Liver (tissue), 9 donors: ENCODE measurements around the gene LRRC4B. TPM values are rescaled to one million over a fixed set of nuclear protein-coding genes. Genes with fewer than 3 reads are reported as not detected.

Source experiments
- DNase-seq: peaks from one replicate; pipeline ENCODE4 v3.0.0-alpha.2; 2017; ENCODE audit warnings: low spot score
- H3K27ac ChIP-seq, 2 donors: one replicate each; pipeline ENCODE4 v1.7.0; 2013; ENCODE audit warnings: inconsistent platforms in 2 of 2, low read length in 2 of 2, control low read depth in 1 of 2, low read depth in 1 of 2, mild to moderate bottlenecking in 1 of 2
- H3K27me3 ChIP-seq, 4 donors: one replicate each; pipeline versions ENCODE4 v1.6.1 to v1.7.0; 2013; ENCODE audit warnings: low read length in 3 of 4, inconsistent platforms in 1 of 4, mild to moderate bottlenecking in 1 of 4, moderate library complexity in 1 of 4; ENCODE audit not compliant: control insufficient read depth in 4 of 4, insufficient read depth in 4 of 4
- H3K36me3 ChIP-seq, 4 donors: one replicate each; pipeline versions ENCODE4 v1.6.1 to v1.7.0; 2013; ENCODE audit warnings: low read length in 3 of 4, mild to moderate bottlenecking in 3 of 4, low read depth in 1 of 4, moderate library complexity in 1 of 4; ENCODE audit not compliant: control insufficient read depth in 4 of 4, insufficient read depth in 3 of 4
- H3K4me1 ChIP-seq, 4 donors: one replicate each; pipeline versions ENCODE4 v1.6.1 to v1.7.0; 2013; ENCODE audit warnings: low read length in 3 of 4, mild to moderate bottlenecking in 3 of 4, moderate library complexity in 1 of 4; ENCODE audit not compliant: control insufficient read depth in 4 of 4, insufficient read depth in 4 of 4
- H3K4me3 ChIP-seq, 3 donors: one replicate each; pipeline versions ENCODE4 v1.6.1 to v1.7.0; 2013; ENCODE audit warnings: low read length in 3 of 3, control low read depth in 1 of 3, low read depth in 1 of 3, mild to moderate bottlenecking in 1 of 3
- H3K9ac ChIP-seq, 2 donors: one replicate each; pipeline ENCODE4 v1.7.0; 2013; ENCODE audit warnings: low read length in 2 of 2, mild to moderate bottlenecking in 2 of 2, moderate library complexity in 2 of 2, control low read depth in 1 of 2, low read depth in 1 of 2
- H3K9me3 ChIP-seq, 4 donors: one replicate each; pipeline versions ENCODE4 v1.6.1 to v1.7.0; 2013; ENCODE audit warnings: low read length in 3 of 4; ENCODE audit not compliant: control insufficient read depth in 4 of 4
- EGR1 ChIP-seq, 2 donors: IDR thresholded peaks; 2 replicates each; pipeline ENCODE4 v1.6.1; 2016 to 2018; ENCODE audit warnings: antibody characterized with exemption in 2 of 2, low read depth in 2 of 2
- FOXA1 ChIP-seq: IDR thresholded peaks from 2 replicates; pipeline ENCODE4 v1.6.1; 2016; ENCODE audit warnings: antibody characterized with exemption
- GABPA ChIP-seq, 2 donors: IDR thresholded peaks in 1 of 2; conservative IDR thresholded peaks in 1 of 2; 2 replicates each; pipeline ENCODE4 v1.6.1; 2016; ENCODE audit warnings: antibody characterized with exemption in 2 of 2, mild to moderate bottlenecking in 1 of 2, moderate library complexity in 1 of 2
- HNF4A ChIP-seq, 2 donors: conservative IDR thresholded peaks; 2 replicates each; pipeline ENCODE4 v1.6.1; 2016; ENCODE audit warnings: antibody characterized with exemption in 2 of 2, mild to moderate bottlenecking in 2 of 2
- HNF4G ChIP-seq: IDR thresholded peaks from 2 replicates; pipeline ENCODE4 v1.6.1; 2016; ENCODE audit warnings: antibody characterized with exemption
- JUND ChIP-seq, 2 donors: IDR thresholded peaks; 2 replicates each; pipeline ENCODE4 v1.6.1; 2016; ENCODE audit warnings: antibody characterized with exemption in 2 of 2
- NR2F2 ChIP-seq: IDR thresholded peaks from 2 replicates; pipeline ENCODE4 v1.6.1; 2016; ENCODE audit warnings: antibody characterized with exemption
- RAD21 ChIP-seq, 2 donors: IDR thresholded peaks; 2 replicates each; pipeline ENCODE4 v1.6.1; 2016; ENCODE audit warnings: antibody characterized with exemption in 2 of 2, mild to moderate bottlenecking in 2 of 2
- RXRA ChIP-seq, 2 donors: IDR thresholded peaks; 2 replicates each; pipeline ENCODE4 v1.6.1; 2017 to 2018; ENCODE audit warnings: antibody characterized with exemption in 2 of 2, mild to moderate bottlenecking in 1 of 2
- SP1 ChIP-seq: IDR thresholded peaks from 2 replicates; pipeline ENCODE4 v1.6.1; 2018; ENCODE audit warnings: antibody characterized with exemption, mild to moderate bottlenecking
- TAF1 ChIP-seq: conservative IDR thresholded peaks from 2 replicates; pipeline ENCODE4 v1.6.1; 2016; ENCODE audit warnings: antibody characterized with exemption, mild to moderate bottlenecking
- YY1 ChIP-seq: IDR thresholded peaks from 2 replicates; pipeline ENCODE4 v1.6.1; 2016; ENCODE audit warnings: antibody characterized with exemption, mild to moderate bottlenecking
- WGBS: extraction: QIAGEN DNeasy Blood & Tissue Kit; methylation state at CpG from one replicate; pipeline ENCODE4 v1.1.7; 2013; 5-methylcytosine and 5-hydroxymethylcytosine counted together
- polyA plus RNA-seq, 2 donors: library from polyadenylated mRNA; stranded (reverse) in 1 of 2; unstranded in 1 of 2; fragments of 200-250 nt in 1 of 2; fragments of >200 nt in 1 of 2; fragmentation: Nextera tagmentation in 1 of 2; extraction: Ambion mirVana in 1 of 2; gene quantifications; one replicate each; pipeline versions ENCODE4 v1.2.1 to v1.2.3, GENCODE V29; 2013 to 2015
- total RNA-seq, 2 donors: library from RNA; depleted of rRNA; stranded (reverse); fragments of >200 nt; gene quantifications; one replicate each; pipeline ENCODE4 v1.2.3, GENCODE V29; 2014
- TF ChIP-seq, protein P1 (sequence below): IDR thresholded peaks from 2 replicates; pipeline ENCODE4 v1.6.1; 2016; ENCODE audit warnings: antibody characterized with exemption, mild to moderate bottlenecking
- TF ChIP-seq, protein P2 (sequence below): IDR thresholded peaks from 2 replicates; pipeline ENCODE4 v1.6.1; 2016; ENCODE audit warnings: antibody characterized with exemption
- TF ChIP-seq, protein P3 (sequence below): IDR thresholded peaks from 2 replicates; pipeline ENCODE4 v1.6.1; 2016; ENCODE audit warnings: antibody characterized with exemption
- TF ChIP-seq, protein P4 (sequence below): fragments of 150-350 bp; IDR thresholded peaks from 2 replicates; pipeline ENCODE4 v1.5.1; 2017; ENCODE audit warnings: improper control_type of control experiment, low read depth, low read length; ENCODE audit not compliant: missing input control
- TF ChIP-seq, protein P5 (sequence below): IDR thresholded peaks from 2 replicates; pipeline ENCODE4 v1.6.1; 2016; ENCODE audit warnings: antibody characterized with exemption
- donor health status: healthy.
- donor health status: healthy.
- donor health status: healthy.
- donor health status: healthy.
- donor health status: healthy.

The LRRC4B gene
- total and polyA plus RNA-seq, 4 donors, result 0.11 to 1.1 (median 0.79) TPM

DNA sequence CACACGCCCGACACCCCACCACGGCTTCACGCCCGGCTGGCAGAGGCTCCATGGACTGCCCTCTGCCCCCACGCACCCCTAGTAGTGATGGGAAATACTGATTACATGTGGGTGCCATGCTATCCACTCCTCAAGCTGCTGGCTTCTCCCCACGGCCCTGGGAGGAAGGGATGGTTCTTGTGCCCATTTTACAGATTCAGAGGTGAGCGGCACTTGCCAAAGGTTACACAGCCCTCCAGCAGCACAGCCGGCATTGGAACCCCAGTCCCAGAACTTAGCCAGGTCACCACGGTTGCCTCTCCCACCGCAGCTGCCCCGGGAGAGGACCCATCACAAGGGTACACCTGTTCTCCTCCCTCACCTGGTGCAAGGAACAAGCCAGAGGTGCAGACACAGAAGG is 13.2 kb downstream of the LRRC4B start:
- Histone ChIP-seq H3K27ac (no peak overlapping the region), H3K27me3 (peaks cover 0 to 7% (median 5%) of the 10 kb centered on the region in 4 donors), H3K9ac (no peak overlapping the region), H3K4me1 (peaks cover 0 to 11% (median 2%) of the 10 kb centered on the region in 4 donors), H3K4me3 (no peak overlapping the region), H3K9me3 (no peaks in the 10 kb centered on the region), H3K36me3 (no peaks in the 10 kb centered on the region)
- 70% methylated on average over 12 of the region's 12 CpGs for WGBS
- DNase-seq, result no peak
- TF ChIP-seq JUND (IDR thresholded peaks at IDR 0.05), result no peak
- no peak for TF ChIP-seq FOXA1
- TF ChIP-seq, protein P1, sequence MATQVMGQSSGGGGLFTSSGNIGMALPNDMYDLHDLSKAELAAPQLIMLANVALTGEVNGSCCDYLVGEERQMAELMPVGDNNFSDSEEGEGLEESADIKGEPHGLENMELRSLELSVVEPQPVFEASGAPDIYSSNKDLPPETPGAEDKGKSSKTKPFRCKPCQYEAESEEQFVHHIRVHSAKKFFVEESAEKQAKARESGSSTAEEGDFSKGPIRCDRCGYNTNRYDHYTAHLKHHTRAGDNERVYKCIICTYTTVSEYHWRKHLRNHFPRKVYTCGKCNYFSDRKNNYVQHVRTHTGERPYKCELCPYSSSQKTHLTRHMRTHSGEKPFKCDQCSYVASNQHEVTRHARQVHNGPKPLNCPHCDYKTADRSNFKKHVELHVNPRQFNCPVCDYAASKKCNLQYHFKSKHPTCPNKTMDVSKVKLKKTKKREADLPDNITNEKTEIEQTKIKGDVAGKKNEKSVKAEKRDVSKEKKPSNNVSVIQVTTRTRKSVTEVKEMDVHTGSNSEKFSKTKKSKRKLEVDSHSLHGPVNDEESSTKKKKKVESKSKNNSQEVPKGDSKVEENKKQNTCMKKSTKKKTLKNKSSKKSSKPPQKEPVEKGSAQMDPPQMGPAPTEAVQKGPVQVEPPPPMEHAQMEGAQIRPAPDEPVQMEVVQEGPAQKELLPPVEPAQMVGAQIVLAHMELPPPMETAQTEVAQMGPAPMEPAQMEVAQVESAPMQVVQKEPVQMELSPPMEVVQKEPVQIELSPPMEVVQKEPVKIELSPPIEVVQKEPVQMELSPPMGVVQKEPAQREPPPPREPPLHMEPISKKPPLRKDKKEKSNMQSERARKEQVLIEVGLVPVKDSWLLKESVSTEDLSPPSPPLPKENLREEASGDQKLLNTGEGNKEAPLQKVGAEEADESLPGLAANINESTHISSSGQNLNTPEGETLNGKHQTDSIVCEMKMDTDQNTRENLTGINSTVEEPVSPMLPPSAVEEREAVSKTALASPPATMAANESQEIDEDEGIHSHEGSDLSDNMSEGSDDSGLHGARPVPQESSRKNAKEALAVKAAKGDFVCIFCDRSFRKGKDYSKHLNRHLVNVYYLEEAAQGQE, result no peak
- no peak for TF ChIP-seq YY1
- TF ChIP-seq EGR1 (IDR thresholded peaks at IDR 0.05; ENCODE audit: low read depth in 2 of 2), result no peak
- TF ChIP-seq GABPA (IDR thresholded peaks at IDR 0.05 in 1 of 2, conservative IDR thresholded peaks at IDR 0.05 in 1 of 2), result no peak
- TF ChIP-seq NR2F2, result no peak
- TF ChIP-seq, protein P2, sequence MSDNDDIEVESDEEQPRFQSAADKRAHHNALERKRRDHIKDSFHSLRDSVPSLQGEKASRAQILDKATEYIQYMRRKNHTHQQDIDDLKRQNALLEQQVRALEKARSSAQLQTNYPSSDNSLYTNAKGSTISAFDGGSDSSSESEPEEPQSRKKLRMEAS, result no peak
- no peak for TF ChIP-seq RAD21 (IDR thresholded peaks at IDR 0.05)
- TF ChIP-seq RXRA (IDR thresholded peaks at IDR 0.05), result no peak
- TF ChIP-seq SP1, result no peak
- TF ChIP-seq, protein P3, sequence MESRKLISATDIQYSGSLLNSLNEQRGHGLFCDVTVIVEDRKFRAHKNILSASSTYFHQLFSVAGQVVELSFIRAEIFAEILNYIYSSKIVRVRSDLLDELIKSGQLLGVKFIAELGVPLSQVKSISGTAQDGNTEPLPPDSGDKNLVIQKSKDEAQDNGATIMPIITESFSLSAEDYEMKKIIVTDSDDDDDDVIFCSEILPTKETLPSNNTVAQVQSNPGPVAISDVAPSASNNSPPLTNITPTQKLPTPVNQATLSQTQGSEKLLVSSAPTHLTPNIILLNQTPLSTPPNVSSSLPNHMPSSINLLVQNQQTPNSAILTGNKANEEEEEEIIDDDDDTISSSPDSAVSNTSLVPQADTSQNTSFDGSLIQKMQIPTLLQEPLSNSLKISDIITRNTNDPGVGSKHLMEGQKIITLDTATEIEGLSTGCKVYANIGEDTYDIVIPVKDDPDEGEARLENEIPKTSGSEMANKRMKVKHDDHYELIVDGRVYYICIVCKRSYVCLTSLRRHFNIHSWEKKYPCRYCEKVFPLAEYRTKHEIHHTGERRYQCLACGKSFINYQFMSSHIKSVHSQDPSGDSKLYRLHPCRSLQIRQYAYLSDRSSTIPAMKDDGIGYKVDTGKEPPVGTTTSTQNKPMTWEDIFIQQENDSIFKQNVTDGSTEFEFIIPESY, result no peak
- TF ChIP-seq, protein P4, sequence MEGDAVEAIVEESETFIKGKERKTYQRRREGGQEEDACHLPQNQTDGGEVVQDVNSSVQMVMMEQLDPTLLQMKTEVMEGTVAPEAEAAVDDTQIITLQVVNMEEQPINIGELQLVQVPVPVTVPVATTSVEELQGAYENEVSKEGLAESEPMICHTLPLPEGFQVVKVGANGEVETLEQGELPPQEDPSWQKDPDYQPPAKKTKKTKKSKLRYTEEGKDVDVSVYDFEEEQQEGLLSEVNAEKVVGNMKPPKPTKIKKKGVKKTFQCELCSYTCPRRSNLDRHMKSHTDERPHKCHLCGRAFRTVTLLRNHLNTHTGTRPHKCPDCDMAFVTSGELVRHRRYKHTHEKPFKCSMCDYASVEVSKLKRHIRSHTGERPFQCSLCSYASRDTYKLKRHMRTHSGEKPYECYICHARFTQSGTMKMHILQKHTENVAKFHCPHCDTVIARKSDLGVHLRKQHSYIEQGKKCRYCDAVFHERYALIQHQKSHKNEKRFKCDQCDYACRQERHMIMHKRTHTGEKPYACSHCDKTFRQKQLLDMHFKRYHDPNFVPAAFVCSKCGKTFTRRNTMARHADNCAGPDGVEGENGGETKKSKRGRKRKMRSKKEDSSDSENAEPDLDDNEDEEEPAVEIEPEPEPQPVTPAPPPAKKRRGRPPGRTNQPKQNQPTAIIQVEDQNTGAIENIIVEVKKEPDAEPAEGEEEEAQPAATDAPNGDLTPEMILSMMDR, result no peak
- TF ChIP-seq, protein P5, sequence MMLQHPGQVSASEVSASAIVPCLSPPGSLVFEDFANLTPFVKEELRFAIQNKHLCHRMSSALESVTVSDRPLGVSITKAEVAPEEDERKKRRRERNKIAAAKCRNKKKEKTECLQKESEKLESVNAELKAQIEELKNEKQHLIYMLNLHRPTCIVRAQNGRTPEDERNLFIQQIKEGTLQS, result no peak
- no peak for TF ChIP-seq TAF1
- TF ChIP-seq HNF4G, result no peak

DNA sequence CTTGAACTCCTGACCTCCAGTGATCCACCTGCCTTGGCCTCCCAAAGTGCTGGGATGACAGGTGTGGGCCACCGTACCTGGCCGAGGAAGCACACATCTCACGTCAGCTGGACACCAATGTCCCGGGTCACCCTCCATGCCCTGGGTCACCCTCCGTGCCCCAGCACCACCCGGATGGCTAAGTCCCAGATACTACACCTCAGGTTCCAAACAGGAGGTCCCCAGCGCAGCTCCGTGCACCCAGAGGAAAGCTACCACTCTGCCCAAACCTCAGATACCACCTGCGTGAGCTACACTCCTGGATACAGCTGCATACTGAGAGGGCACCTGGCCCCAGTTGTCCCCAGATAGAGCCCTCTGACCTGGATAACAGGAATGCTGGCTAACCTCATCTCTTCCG is 14.0 kb downstream of the LRRC4B start:
- Histone ChIP-seq H3K4me1 (peaks cover 0 to 11% (median 2%) of the 10 kb centered on the region in 4 donors), H3K27ac (no peak overlapping the region), H3K9me3 (no peaks in the 10 kb centered on the region), H3K27me3 (peaks cover 0 to 7% (median 5%) of the 10 kb centered on the region in 4 donors), H3K9ac (no peak overlapping the region), H3K4me3 (no peak overlapping the region), H3K36me3 (no peaks in the 10 kb centered on the region)
- DNase-seq, result no peak
- TF ChIP-seq TAF1 (no peak), YY1 (no peak), RXRA (IDR thresholded peaks at IDR 0.05) (no peak), HNF4A (conservative IDR thresholded peaks at IDR 0.05) (no peak), JUND (IDR thresholded peaks at IDR 0.05) (no peak), NR2F2 (no peak), RAD21 (IDR thresholded peaks at IDR 0.05) (no peak), GABPA (IDR thresholded peaks at IDR 0.05 in 1 of 2, conservative IDR thresholded peaks at IDR 0.05 in 1 of 2) (no peak)
- TF ChIP-seq, protein P2, result no peak
- TF ChIP-seq, protein P3, result no peak
- TF ChIP-seq, protein P5, result no peak
- TF ChIP-seq, protein P1, result no peak
- 75% methylated on average over 10 of the region's 10 CpGs for WGBS
